Forelimb muscle (tissue), 1 donor: ENCODE data around the gene TOLLIP. TPM values are rescaled to one million over a fixed set of nuclear protein-coding genes. Genes with fewer than 3 reads are reported as not detected.
"Not testable (repeated sequence)": the region's sequence is repeated elsewhere in the genome, so short reads cannot be mapped to it uniquely, and the experiment has no call there.

Source experiments
- DNase-seq: peaks from one replicate; pipeline ENCODE4 v3.0.0-alpha.2; 2013; ENCODE audit warnings: low read depth
- polyA plus RNA-seq: library from polyadenylated mRNA; unstranded; fragments of 120-200 nt; gene quantifications from one replicate; pipeline ENCODE4 v1.2.1, GENCODE V29; 2013; ENCODE audit not compliant: insufficient read length

The TOLLIP gene
- polyA plus RNA-seq, 1 donor: 31.7 TPM

GRCh38 chr11:1246301-1246700 is 63.1 kb downstream of the TOLLIP start:
- DNase-seq: not testable (repeated sequence)

GRCh38 chr11:1245717-1246116 is 63.7 kb downstream of the TOLLIP start:
- not testable (repeated sequence) for DNase-seq

GRCh38 chr11:1244557-1244956 is 64.9 kb downstream of the TOLLIP start:
- DNase-seq: not testable (repeated sequence)

GRCh38 chr11:1243521-1243920 is 65.9 kb downstream of the TOLLIP start:
- DNase-seq: not testable (repeated sequence)

GRCh38 chr11:1242751-1243150 is 66.7 kb downstream of the TOLLIP start:
- DNase-seq: not testable (repeated sequence)

- DNase-seq: no peak
Measured at GRCh38 chr11:1242289-1242688, 67.1 kb downstream of the TOLLIP start.

- DNase-seq: no peak
Measured at GRCh38 chr11:1241706-1242105, 67.7 kb downstream of the TOLLIP start.

GRCh38 chr11:1240771-1241170 is 68.7 kb downstream of the TOLLIP start:
- no peak for DNase-seq

- no peak for DNase-seq
Measured at GRCh38 chr11:1239596-1240205, 69.7 kb downstream of the TOLLIP start.

- DNase-seq: no peak
Measured at GRCh38 chr11:1238767-1239595, 70.5 kb downstream of the TOLLIP start.

- DNase-seq: no peak
Measured at GRCh38 chr11:1237851-1238250, 71.6 kb downstream of the TOLLIP start.

GRCh38 chr11:1237128-1237580 is 72.3 kb downstream of the TOLLIP start:
- no peak for DNase-seq

GRCh38 chr11:1236316-1237127 is 72.9 kb downstream of the TOLLIP start:
- no peak for DNase-seq

- DNase-seq: no peak
Measured at GRCh38 chr11:1235901-1236315, 73.5 kb downstream of the TOLLIP start.

GRCh38 chr11:1235306-1235900 is 74.0 kb downstream of the TOLLIP start:
- DNase-seq: no peak

- no peak for DNase-seq
Measured at GRCh38 chr11:1234771-1235305, 74.6 kb downstream of the TOLLIP start.

- DNase-seq: no peak
Measured at GRCh38 chr11:1234054-1234720, 75.2 kb downstream of the TOLLIP start.

GRCh38 chr11:1233351-1234053 is 75.9 kb downstream of the TOLLIP start:
- DNase-seq: no peak

GRCh38 chr11:1232883-1233321 is 76.5 kb downstream of the TOLLIP start:
- DNase-seq: no peak
